Lower leg skin (tissue), 3 donors: ENCODE measurements around the gene CBX2.

Experiments used
- POLR2A ChIP-seq, 2 donors: fragments of 450-650 bp; IDR thresholded peaks; one replicate each; pipeline ENCODE4 v1.6.1; 2016 to 2017; ENCODE audit warnings: antibody characterized with exemption in 2 of 2, mild to moderate bottlenecking in 1 of 2, moderate library complexity in 1 of 2
- TF ChIP-seq, protein P1 (sequence below), 3 donors: fragments of 450-650 bp; IDR thresholded peaks; one replicate each; pipeline ENCODE4 v1.5.1; 2016; ENCODE audit warnings: antibody characterized with exemption in 3 of 3, mild to moderate bottlenecking in 3 of 3, moderate library complexity in 2 of 3

DNA sequence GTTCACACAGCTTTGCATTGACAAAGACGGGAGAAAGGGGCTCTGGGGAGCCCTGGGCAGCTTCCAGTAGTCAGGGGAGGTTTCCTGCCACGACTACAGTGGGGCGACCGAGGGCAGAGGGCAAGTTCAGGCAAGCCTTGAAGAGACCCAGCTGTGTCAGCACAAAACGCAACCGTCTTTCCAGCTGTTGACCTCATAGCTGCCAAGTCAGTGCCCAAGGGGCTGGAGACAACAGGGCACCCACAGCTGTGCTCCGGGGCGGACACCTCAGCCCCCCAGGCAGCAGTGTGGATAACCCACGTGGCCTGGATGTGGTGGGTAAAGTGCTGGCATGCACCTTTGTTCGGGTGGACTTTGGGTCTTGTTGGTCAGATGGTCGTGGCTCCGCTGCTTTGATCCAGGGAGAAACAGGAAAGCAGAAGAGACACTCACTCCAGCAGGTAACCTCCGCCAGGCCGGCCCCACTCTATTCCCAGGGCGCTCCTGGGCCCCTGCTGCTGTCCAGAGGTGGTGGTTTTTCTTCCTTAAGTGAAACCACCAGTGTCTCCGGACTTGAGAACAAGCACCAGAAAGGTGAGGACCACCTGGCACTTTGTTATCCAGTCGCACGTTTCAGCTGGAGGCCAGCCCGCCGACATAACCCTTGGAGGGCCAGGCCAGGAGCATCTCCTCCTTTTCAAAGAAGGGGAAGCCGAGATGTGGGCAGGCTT lies 17.6 kb upstream of the CBX2 start:
- TF ChIP-seq, protein P1, sequence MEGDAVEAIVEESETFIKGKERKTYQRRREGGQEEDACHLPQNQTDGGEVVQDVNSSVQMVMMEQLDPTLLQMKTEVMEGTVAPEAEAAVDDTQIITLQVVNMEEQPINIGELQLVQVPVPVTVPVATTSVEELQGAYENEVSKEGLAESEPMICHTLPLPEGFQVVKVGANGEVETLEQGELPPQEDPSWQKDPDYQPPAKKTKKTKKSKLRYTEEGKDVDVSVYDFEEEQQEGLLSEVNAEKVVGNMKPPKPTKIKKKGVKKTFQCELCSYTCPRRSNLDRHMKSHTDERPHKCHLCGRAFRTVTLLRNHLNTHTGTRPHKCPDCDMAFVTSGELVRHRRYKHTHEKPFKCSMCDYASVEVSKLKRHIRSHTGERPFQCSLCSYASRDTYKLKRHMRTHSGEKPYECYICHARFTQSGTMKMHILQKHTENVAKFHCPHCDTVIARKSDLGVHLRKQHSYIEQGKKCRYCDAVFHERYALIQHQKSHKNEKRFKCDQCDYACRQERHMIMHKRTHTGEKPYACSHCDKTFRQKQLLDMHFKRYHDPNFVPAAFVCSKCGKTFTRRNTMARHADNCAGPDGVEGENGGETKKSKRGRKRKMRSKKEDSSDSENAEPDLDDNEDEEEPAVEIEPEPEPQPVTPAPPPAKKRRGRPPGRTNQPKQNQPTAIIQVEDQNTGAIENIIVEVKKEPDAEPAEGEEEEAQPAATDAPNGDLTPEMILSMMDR (IDR thresholded peaks at IDR 0.05) = no peak
- TF ChIP-seq POLR2A (IDR thresholded peaks at IDR 0.05) = no peak
